Endothelial cell of umbilical vein (primary cell): Measurements from ENCODE around the gene BCO1. TPM values are rescaled to one million over a fixed set of nuclear protein-coding genes. Genes with fewer than 3 reads are reported as not detected.

ENCODE experiments used
- BruUV-seq: library from RNA; stranded (reverse); fragments of 400-500 nt; replicated peaks from 2 replicates; lab custom pipeline; 2021; lab: Mats Ljungman, UMichigan
- CTCF ChIA-PET: fragments of 300-600, 350-600 bp; sonication (Branson Sonifier 250); formaldehyde crosslinking; loops from one replicate; lab custom pipeline; 2021; ENCODE audit warnings: antibody characterized with exemption, inconsistent platforms; lab: Charles Lee
- POLR2A ChIA-PET: fragments of 300-600, 350-600 bp; sonication (Branson Sonifier 250); formaldehyde crosslinking; loops from one replicate; lab custom pipeline; 2021; ENCODE audit warnings: antibody characterized with exemption, inconsistent platforms; lab: Charles Lee
- DNase-seq: peaks from one replicate; pipeline ENCODE4 v3.0.0-alpha.2; 2011; ENCODE audit warnings: low read depth, low spot score
- FAIRE-seq: peaks from 2 replicates; lab custom pipeline; 2011; peaks lifted over from hg19 to GRCh38; lab: Jason Lieb, UNC
- H2AFZ ChIP-seq: 2 replicates; pipeline ENCODE4 v1.6.0; 2012; ENCODE audit warnings: low read depth, low read length, control low read depth, inconsistent platforms
- H3K27ac ChIP-seq: 2 replicates; pipeline ENCODE4 v1.5.1; 2011; ENCODE audit warnings: low read depth, mild to moderate bottlenecking, control low read depth, low read length, moderate library complexity; ENCODE audit not compliant: insufficient read depth
- H3K27me3 ChIP-seq, 2 experiments: 2 replicates each; pipeline versions ENCODE4 v1.6.0 to v1.6.1; 2011; ENCODE audit warnings: low read length in 2 of 2, mixed read lengths in 1 of 2; ENCODE audit not compliant: control insufficient read depth in 2 of 2, insufficient read depth in 2 of 2
- H3K36me3 ChIP-seq, 2 experiments: 2 replicates in 1 of 2; 3 replicates in 1 of 2; pipeline ENCODE4 v1.5.1; 2011; ENCODE audit warnings: low read length in 2 of 2, mild to moderate bottlenecking in 1 of 2, moderate library complexity in 1 of 2; ENCODE audit not compliant: control insufficient read depth in 2 of 2, insufficient read depth in 2 of 2; ENCODE audit errors: extremely low read depth in 1 of 2
- H3K4me1 ChIP-seq: 3 replicates; pipeline ENCODE4 v1.5.1; 2011; ENCODE audit warnings: mild to moderate bottlenecking, low read length; ENCODE audit not compliant: control insufficient read depth, insufficient read depth; ENCODE audit errors: extremely low read depth
- H3K4me2 ChIP-seq: 2 replicates; pipeline ENCODE4 v1.6.1; 2011; ENCODE audit warnings: low read length, control low read depth, mixed read lengths; ENCODE audit not compliant: insufficient read depth
- H3K4me3 ChIP-seq, 3 experiments: fragments of 200-600 bp in 1 of 3; sonication (generic), shearing (Covaris generic) in 1 of 3; replicated peaks in 1 of 3; 2 replicates each; pipeline ENCODE4 v1.5.1; 2011 to 2016; ENCODE audit warnings: control low read depth in 3 of 3, low read length in 3 of 3, mild to moderate bottlenecking in 2 of 3, inconsistent platforms in 1 of 3, low read depth in 1 of 3, moderate library complexity in 1 of 3; ENCODE audit not compliant: insufficient read depth in 1 of 3
- H3K79me2 ChIP-seq: 2 replicates; pipeline ENCODE4 v1.6.0; 2012; ENCODE audit warnings: low read length, inconsistent platforms; ENCODE audit not compliant: control insufficient read depth, insufficient read depth
- H3K9ac ChIP-seq: replicated peaks from 2 replicates; pipeline ENCODE3; 2011; ENCODE audit warnings: low read length, control low read depth; ENCODE audit not compliant: insufficient read depth; ENCODE audit errors: extremely low read depth
- H3K9me1 ChIP-seq: replicated peaks from 3 replicates; pipeline ENCODE4 v1.6.0; 2011; ENCODE audit warnings: mild to moderate bottlenecking, low read length; ENCODE audit not compliant: control insufficient read depth, insufficient read depth; ENCODE audit errors: extremely low read depth
- H3K9me3 ChIP-seq: replicated peaks from 2 replicates; pipeline ENCODE4 v1.5.1; 2012; ENCODE audit warnings: low read length, inconsistent platforms; ENCODE audit not compliant: control insufficient read depth, insufficient read depth
- H4K20me1 ChIP-seq: replicated peaks from 2 replicates; pipeline ENCODE3; 2011; ENCODE audit warnings: mild to moderate bottlenecking, low read length; ENCODE audit not compliant: control insufficient read depth, insufficient read depth; ENCODE audit errors: extremely low read depth
- EZH2 ChIP-seq: IDR thresholded peaks from 2 replicates; pipeline ENCODE4 v1.6.1; 2012; ENCODE audit warnings: borderline replicate concordance, low read depth, mild to moderate bottlenecking, moderate library complexity, low read length, inconsistent platforms; ENCODE audit not compliant: severe bottlenecking
- FOS ChIP-seq: IDR thresholded peaks from 2 replicates; pipeline ENCODE4 v1.6.1; 2011; ENCODE audit warnings: mild to moderate bottlenecking, low read length, moderate library complexity, borderline replicate concordance; ENCODE audit not compliant: insufficient read depth
- GATA2 ChIP-seq: IDR thresholded peaks from 2 replicates; pipeline ENCODE4 v1.7.0; 2011; ENCODE audit warnings: low read depth, mild to moderate bottlenecking, moderate library complexity, mixed read lengths, low read length; ENCODE audit not compliant: insufficient read length, insufficient read depth
- JUN ChIP-seq: IDR thresholded peaks from 2 replicates; pipeline ENCODE4 v1.6.1; 2011; ENCODE audit warnings: borderline replicate concordance, low read depth; ENCODE audit not compliant: insufficient read length, insufficient read depth
- MYC ChIP-seq: IDR thresholded peaks from one replicate; pipeline ENCODE4 v1.6.1; 2011; ENCODE audit warnings: mild to moderate bottlenecking, low read depth, low read length
- POLR2A ChIP-seq: IDR thresholded peaks from 2 replicates; pipeline ENCODE4 v1.6.1; 2012; ENCODE audit warnings: low read depth, mild to moderate bottlenecking, control low read depth, low read length
- POLR2AphosphoS5 ChIP-seq: IDR thresholded peaks from 2 replicates; pipeline ENCODE4 v1.6.1; 2012; ENCODE audit warnings: low read depth, mild to moderate bottlenecking, control low read depth, low read length, moderate library complexity; ENCODE audit not compliant: insufficient read depth
- dilution Hi-C: fragments of 300-500 bp; cut with MboI; formaldehyde crosslinking; loops from one replicate; pipeline ENCODE4 v1.15.0; 2019; ENCODE audit warnings: low sequenced_read_pairs; ENCODE audit not compliant: extremely low pct_ligation_motif_present
- intact Hi-C: fragments of 100-400 bp; cut with micrococcal nuclease; formaldehyde crosslinking; loops from one replicate; pipeline ENCODE4 v1.10.0; 2022
- polyA plus RNA-seq, 4 experiments: library from polyadenylated mRNA; depleted of rRNA in 3 of 4; stranded (reverse) in 3 of 4; unstranded in 1 of 4; fragments of >200 nt; gene quantifications; 2 replicates each; pipeline versions ENCODE4 v1.2.1 to v1.2.3, GENCODE V29; 2011 to 2012; ENCODE audit warnings: missing spikeins in 1 of 4
- total RNA-seq: library from RNA; stranded (reverse); gene quantifications from 2 replicates; pipeline ENCODE4 v1.2.3, GENCODE V29; 2021
- TF ChIP-seq, protein P1 (sequence below), 2 donors: IDR thresholded peaks; 1 replicate in 1 of 2; 2 replicates in 1 of 2; pipeline ENCODE4 v1.5.1; 2011; ENCODE audit warnings: low read length in 2 of 2, mild to moderate bottlenecking in 2 of 2, moderate library complexity in 2 of 2, control low read depth in 1 of 2, inconsistent platforms in 1 of 2, low read depth in 1 of 2; ENCODE audit not compliant: insufficient read depth in 1 of 2; ENCODE audit errors: extremely low read depth in 1 of 2
- TF ChIP-seq, protein P2 (sequence below): IDR thresholded peaks from 2 replicates; pipeline ENCODE4 v1.6.1; 2011; ENCODE audit not compliant: insufficient read depth, insufficient read length

The BCO1 gene
- total and polyA plus RNA-seq, 2 donors (not counting 3 experiments of a cell fraction or from before 2014, with no cell fraction given), result not detected

DNA sequence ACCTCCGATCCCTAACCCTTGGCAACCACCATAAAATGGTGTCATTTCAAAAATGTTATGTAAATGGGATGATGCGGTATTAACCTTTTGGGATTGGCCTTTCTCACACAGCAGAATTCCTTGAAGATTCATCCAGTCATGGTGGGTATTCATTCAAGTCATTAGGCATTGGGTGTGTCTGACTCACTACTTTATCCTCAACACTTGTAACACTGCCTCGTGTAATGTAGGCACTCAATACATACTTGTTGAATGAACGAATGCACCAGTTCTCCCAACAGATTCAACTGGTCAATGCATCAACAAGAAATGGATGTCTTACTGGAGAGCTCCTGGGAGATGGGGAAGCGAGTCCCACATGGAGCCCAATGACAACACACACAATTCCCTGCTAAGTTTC is 54.4 kb downstream of the BCO1 start:
- H3K9ac ChIP-seq, result no peak overlapping the region
- no peak overlapping the region for H3K4me3 ChIP-seq
- DNase-seq (no peak), FAIRE-seq (no peak)
- no peak overlapping the region for H3K4me2 ChIP-seq
- dilution Hi-C loops, result no loop called here
- H4K20me1 ChIP-seq, result no peaks in the 10 kb centered on the region
- ChIA-PET CTCF (interaction anchor here (0.8 kb wide), 1 partner anchor 53 kb away, joined by 3 read pairs; no protein-coding TSS in a partner anchor), POLR2A (no interaction called here)
- H3K4me1 ChIP-seq, result no peaks in the 10 kb centered on the region
- H3K79me2 ChIP-seq, result no peaks in the 10 kb centered on the region
- no peaks in the 10 kb centered on the region for H3K9me1 ChIP-seq
- no TSS peak for BruUV-seq
- TF ChIP-seq FOS (no peak), EZH2 (no peak), GATA2 (no peak), POLR2A (no peak), POLR2AphosphoS5 (no peak), MYC (no peak), JUN (no peak)
- TF ChIP-seq, protein P1, sequence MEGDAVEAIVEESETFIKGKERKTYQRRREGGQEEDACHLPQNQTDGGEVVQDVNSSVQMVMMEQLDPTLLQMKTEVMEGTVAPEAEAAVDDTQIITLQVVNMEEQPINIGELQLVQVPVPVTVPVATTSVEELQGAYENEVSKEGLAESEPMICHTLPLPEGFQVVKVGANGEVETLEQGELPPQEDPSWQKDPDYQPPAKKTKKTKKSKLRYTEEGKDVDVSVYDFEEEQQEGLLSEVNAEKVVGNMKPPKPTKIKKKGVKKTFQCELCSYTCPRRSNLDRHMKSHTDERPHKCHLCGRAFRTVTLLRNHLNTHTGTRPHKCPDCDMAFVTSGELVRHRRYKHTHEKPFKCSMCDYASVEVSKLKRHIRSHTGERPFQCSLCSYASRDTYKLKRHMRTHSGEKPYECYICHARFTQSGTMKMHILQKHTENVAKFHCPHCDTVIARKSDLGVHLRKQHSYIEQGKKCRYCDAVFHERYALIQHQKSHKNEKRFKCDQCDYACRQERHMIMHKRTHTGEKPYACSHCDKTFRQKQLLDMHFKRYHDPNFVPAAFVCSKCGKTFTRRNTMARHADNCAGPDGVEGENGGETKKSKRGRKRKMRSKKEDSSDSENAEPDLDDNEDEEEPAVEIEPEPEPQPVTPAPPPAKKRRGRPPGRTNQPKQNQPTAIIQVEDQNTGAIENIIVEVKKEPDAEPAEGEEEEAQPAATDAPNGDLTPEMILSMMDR (IDR thresholded peaks at IDR 0.05; ENCODE audit: extremely low read depth in 1 of 2, insufficient read depth in 1 of 2, low read depth in 1 of 2, low read length in 2 of 2), result no peak
- TF ChIP-seq, protein P2, sequence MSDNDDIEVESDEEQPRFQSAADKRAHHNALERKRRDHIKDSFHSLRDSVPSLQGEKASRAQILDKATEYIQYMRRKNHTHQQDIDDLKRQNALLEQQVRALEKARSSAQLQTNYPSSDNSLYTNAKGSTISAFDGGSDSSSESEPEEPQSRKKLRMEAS, result no peak
- H3K36me3 ChIP-seq, result no peaks in the 10 kb centered on the region
- no peaks in the 10 kb centered on the region for H3K9me3 ChIP-seq
- intact Hi-C loops, result no loop called here
- H3K27me3 ChIP-seq, result peaks cover 2 to 6% of the 10 kb centered on the region in 2 experiments
- H2AFZ ChIP-seq, result no peak overlapping the region
- H3K27ac ChIP-seq, result no peak overlapping the region
